Measurements from ENCODE around the gene LCE5A. TPM values are rescaled to one million over a fixed set of nuclear protein-coding genes. Genes with fewer than 3 reads are reported as not detected.

LCE5A gene
- total and polyA plus RNA-seq, 9 of the 15 experiments (the other 6 are each of a cell fraction or from before 2014, with no cell fraction given) = not detected

GRCh38 chr1:152481869-152482664 is 28.5 kb upstream of the LCE5A start:
- intact Hi-C loops (cut with micrococcal nuclease) = no loop called here
- DNase-seq (ENCODE audit: extremely low read depth in 1 of 4, low spot score in 3 of 4) (no peak), ATAC-seq (no peak), FAIRE-seq (no peak)
- Histone ChIP-seq H3K4me2 (ENCODE audit: insufficient read depth, low read length) (no peak overlapping the region), H3K79me2 (ENCODE audit: control insufficient read depth, insufficient read depth, low read length) (no peaks in the 10 kb centered on the region), H3K9me1 (ENCODE audit: control insufficient read depth, insufficient read depth, low read length) (no peaks in the 10 kb centered on the region), H3K9me3 (replicated peaks; ENCODE audit: control insufficient read depth, insufficient read depth, low read depth, low read length) (no peaks in the 10 kb centered on the region), H2AFZ (ENCODE audit: low read depth, low read length) (no peak overlapping the region), H3K4me3 (no peak overlapping the region), H3K4me1 (replicated peaks in 1 of 2; ENCODE audit: control insufficient read depth in 2 of 2, insufficient read depth in 2 of 2, low read length in 2 of 2) (no peaks in the 10 kb centered on the region), H3K27ac (ENCODE audit: extremely low read depth, low read depth, low read length) (no peak overlapping the region), H3K36me3 (ENCODE audit: control insufficient read depth, insufficient read depth, low read length) (no peaks in the 10 kb centered on the region), H4K20me1 (replicated peaks; ENCODE audit: control insufficient read depth, insufficient read depth, low read length) (no peaks in the 10 kb centered on the region), H3K27me3 (ENCODE audit: control insufficient read depth in 2 of 2, insufficient read depth in 2 of 2, low read length in 2 of 2) (no peaks in the 10 kb centered on the region), H3K9ac (ENCODE audit: insufficient read depth in 1 of 2, low read depth in 2 of 2, low read length in 2 of 2) (no peak overlapping the region)
- WGBS (ENCODE audit: insufficient coverage, low coverage, missing lambda C conversion rate) = 0% methylated on average over 8 of the region's 8 CpGs
- TF ChIP-seq, protein P1, sequence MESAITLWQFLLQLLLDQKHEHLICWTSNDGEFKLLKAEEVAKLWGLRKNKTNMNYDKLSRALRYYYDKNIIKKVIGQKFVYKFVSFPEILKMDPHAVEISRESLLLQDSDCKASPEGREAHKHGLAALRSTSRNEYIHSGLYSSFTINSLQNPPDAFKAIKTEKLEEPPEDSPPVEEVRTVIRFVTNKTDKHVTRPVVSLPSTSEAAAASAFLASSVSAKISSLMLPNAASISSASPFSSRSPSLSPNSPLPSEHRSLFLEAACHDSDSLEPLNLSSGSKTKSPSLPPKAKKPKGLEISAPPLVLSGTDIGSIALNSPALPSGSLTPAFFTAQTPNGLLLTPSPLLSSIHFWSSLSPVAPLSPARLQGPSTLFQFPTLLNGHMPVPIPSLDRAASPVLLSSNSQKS (CRISPR knock-in tag; IDR thresholded peaks at IDR 0.05) = no peak
- TF ChIP-seq GATAD2B (IDR thresholded peaks at IDR 0.05; ENCODE audit: borderline replicate concordance) (no peak), SRSF3 (IDR thresholded peaks at IDR 0.05; ENCODE audit: insufficient read depth, low read length) (no peak), NFIC (IDR thresholded peaks at IDR 0.05) (no peak), SRSF1 (IDR thresholded peaks at IDR 0.05; ENCODE audit: low read depth, low read length) (no peak)
- TF ChIP-seq, protein P2, sequence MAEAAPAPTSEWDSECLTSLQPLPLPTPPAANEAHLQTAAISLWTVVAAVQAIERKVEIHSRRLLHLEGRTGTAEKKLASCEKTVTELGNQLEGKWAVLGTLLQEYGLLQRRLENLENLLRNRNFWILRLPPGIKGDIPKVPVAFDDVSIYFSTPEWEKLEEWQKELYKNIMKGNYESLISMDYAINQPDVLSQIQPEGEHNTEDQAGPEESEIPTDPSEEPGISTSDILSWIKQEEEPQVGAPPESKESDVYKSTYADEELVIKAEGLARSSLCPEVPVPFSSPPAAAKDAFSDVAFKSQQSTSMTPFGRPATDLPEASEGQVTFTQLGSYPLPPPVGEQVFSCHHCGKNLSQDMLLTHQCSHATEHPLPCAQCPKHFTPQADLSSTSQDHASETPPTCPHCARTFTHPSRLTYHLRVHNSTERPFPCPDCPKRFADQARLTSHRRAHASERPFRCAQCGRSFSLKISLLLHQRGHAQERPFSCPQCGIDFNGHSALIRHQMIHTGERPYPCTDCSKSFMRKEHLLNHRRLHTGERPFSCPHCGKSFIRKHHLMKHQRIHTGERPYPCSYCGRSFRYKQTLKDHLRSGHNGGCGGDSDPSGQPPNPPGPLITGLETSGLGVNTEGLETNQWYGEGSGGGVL (CRISPR knock-in tag; IDR thresholded peaks at IDR 0.05) = no peak
- TF ChIP-seq, protein P3, sequence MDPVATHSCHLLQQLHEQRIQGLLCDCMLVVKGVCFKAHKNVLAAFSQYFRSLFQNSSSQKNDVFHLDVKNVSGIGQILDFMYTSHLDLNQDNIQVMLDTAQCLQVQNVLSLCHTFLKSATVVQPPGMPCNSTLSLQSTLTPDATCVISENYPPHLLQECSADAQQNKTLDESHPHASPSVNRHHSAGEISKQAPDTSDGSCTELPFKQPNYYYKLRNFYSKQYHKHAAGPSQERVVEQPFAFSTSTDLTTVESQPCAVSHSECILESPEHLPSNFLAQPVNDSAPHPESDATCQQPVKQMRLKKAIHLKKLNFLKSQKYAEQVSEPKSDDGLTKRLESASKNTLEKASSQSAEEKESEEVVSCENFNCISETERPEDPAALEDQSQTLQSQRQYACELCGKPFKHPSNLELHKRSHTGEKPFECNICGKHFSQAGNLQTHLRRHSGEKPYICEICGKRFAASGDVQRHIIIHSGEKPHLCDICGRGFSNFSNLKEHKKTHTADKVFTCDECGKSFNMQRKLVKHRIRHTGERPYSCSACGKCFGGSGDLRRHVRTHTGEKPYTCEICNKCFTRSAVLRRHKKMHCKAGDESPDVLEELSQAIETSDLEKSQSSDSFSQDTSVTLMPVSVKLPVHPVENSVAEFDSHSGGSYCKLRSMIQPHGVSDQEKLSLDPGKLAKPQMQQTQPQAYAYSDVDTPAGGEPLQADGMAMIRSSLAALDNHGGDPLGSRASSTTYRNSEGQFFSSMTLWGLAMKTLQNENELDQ (CRISPR knock-in tag; IDR thresholded peaks at IDR 0.05; ENCODE audit: borderline replicate concordance) = no peak
- TF ChIP-seq, protein P4, sequence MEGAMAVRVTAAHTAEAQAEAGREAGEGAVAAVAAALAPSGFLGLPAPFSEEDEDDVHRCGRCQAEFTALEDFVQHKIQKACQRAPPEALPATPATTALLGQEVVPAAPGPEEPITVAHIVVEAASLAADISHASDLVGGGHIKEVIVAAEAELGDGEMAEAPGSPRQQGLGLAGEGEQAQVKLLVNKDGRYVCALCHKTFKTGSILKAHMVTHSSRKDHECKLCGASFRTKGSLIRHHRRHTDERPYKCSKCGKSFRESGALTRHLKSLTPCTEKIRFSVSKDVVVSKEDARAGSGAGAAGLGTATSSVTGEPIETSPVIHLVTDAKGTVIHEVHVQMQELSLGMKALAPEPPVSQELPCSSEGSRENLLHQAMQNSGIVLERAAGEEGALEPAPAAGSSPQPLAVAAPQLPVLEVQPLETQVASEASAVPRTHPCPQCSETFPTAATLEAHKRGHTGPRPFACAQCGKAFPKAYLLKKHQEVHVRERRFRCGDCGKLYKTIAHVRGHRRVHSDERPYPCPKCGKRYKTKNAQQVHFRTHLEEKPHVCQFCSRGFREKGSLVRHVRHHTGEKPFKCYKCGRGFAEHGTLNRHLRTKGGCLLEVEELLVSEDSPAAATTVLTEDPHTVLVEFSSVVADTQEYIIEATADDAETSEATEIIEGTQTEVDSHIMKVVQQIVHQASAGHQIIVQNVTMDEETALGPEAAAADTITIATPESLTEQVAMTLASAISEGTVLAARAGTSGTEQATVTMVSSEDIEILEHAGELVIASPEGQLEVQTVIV (CRISPR knock-in tag; IDR thresholded peaks at IDR 0.05; ENCODE audit: borderline replicate concordance) = no peak
- TF ChIP-seq, protein P5, sequence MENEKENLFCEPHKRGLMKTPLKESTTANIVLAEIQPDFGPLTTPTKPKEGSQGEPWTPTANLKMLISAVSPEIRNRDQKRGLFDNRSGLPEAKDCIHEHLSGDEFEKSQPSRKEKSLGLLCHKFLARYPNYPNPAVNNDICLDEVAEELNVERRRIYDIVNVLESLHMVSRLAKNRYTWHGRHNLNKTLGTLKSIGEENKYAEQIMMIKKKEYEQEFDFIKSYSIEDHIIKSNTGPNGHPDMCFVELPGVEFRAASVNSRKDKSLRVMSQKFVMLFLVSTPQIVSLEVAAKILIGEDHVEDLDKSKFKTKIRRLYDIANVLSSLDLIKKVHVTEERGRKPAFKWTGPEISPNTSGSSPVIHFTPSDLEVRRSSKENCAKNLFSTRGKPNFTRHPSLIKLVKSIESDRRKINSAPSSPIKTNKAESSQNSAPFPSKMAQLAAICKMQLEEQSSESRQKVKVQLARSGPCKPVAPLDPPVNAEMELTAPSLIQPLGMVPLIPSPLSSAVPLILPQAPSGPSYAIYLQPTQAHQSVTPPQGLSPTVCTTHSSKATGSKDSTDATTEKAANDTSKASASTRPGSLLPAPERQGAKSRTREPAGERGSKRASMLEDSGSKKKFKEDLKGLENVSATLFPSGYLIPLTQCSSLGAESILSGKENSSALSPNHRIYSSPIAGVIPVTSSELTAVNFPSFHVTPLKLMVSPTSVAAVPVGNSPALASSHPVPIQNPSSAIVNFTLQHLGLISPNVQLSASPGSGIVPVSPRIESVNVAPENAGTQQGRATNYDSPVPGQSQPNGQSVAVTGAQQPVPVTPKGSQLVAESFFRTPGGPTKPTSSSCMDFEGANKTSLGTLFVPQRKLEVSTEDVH (IDR thresholded peaks at IDR 0.05; ENCODE audit: low read depth, partially characterized antibody) = no peak
- in situ Hi-C loops (cut with MboI) = no loop called here
- no TSS peak for BruUV-seq (replicated peaks)
- POLR2A ChIA-PET = no interaction called here
- CTCF ChIA-PET (ENCODE audit: low intra/inter-chr PET ratio) = no interaction called here
